HG02870 (cell line): ENCODE results near the gene RRP1B.
"Not testable (repeated sequence)": the region's sequence is repeated elsewhere in the genome, so short reads cannot be mapped to it uniquely, and the experiment has no call there.

Source experiments
- ATAC-seq: cut with Tn5 transposase; IDR thresholded peaks from one replicate; pipeline ENCODE4 v1.9.1; 2021; ENCODE audit warnings: mild to moderate bottlenecking, moderate library complexity; ENCODE audit not compliant: unreplicated experiment

Gene RRP1B, protein sequence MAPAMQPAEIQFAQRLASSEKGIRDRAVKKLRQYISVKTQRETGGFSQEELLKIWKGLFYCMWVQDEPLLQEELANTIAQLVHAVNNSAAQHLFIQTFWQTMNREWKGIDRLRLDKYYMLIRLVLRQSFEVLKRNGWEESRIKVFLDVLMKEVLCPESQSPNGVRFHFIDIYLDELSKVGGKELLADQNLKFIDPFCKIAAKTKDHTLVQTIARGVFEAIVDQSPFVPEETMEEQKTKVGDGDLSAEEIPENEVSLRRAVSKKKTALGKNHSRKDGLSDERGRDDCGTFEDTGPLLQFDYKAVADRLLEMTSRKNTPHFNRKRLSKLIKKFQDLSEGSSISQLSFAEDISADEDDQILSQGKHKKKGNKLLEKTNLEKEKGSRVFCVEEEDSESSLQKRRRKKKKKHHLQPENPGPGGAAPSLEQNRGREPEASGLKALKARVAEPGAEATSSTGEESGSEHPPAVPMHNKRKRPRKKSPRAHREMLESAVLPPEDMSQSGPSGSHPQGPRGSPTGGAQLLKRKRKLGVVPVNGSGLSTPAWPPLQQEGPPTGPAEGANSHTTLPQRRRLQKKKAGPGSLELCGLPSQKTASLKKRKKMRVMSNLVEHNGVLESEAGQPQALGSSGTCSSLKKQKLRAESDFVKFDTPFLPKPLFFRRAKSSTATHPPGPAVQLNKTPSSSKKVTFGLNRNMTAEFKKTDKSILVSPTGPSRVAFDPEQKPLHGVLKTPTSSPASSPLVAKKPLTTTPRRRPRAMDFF

DNA sequence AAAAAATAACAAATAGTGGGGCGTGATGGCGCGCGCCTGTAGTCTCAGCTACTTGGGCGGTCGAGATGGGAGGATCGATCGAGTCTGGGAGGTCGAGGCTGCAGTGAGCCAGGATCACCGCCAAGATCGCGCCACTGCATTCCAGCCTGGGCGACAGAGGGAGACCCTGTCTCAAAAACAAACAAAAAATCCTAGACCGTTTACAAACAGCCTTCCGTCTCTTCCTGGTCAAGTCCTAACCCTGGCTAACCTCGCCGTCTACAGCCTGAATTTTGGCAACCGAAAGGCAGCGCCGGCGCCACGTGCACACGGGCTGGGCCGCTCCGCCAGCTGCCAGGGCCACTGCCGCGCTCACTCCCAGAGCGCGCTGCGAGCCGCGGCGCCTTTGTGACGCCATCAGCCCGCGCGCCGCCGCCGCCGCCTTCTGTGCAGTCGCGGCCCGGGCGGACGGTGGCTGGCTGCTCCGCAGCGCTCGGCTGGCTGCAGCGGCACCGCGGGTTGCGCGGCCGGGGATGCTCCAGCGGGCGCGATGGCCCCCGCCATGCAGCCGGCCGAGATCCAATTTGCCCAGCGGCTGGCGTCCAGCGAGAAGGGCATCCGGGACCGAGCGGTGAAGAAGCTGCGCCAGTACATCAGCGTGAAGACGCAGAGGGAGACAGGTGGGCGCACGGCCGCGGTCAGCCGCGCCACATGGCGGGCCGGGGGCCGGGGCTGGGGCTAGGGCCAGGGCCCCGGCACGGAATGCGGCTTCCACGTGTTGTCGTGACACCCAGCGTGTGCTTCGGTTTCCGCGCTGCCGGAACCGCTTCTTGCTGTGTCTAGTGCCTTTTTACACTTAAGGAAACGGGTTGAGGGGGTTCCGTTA, at the start of gene RRP1B, which contains the start of gene HSF2BP:
TSS of gene RRP1B (plus strand) at position 425 of the 865 bp plus-strand sequence. CDS start at position 530, 105 bp downstream.
TSS of gene HSF2BP (minus strand) at position 353 of the 865 bp plus-strand sequence. CDS start 1,392 bp downstream, outside the sequence.
- peak; percentile 70 for ATAC-seq

DNA sequence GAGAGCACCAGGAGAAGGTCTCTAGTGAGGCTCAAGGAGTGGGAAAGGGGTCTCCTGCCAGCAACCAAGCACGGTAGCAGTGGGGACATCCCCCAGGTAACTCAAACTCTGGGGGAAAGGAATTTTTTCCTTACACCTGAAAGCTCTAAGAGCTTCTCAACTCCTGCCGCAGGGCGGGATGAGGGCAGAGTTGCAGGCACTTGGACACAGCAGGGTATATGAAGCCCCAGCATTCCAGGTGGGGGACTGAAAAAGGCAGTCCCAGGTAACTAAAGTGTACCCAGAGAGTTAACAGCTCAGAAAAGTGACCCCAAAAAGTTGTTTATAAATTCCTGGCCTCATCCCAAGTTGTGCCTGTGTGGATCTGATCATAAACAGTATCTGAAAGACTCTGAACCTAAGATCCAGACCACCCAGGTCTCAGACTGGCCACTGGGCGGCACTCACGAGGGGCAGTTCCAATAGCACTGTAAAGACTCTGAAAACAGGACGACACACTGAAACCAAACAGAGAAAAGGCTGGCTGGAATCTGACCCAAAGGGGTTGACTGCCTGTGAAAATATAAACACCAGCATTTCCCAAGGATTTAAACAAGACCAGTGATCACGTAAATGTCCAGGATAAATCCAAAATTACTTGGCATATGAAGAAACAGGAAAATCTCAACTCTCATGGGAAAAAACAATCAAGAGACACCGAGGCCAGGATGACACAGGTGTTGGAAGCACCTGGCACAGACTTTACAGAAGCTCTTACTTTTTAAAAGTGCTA, 47.6 kb upstream of the RRP1B start:
- ATAC-seq: no peak

DNA sequence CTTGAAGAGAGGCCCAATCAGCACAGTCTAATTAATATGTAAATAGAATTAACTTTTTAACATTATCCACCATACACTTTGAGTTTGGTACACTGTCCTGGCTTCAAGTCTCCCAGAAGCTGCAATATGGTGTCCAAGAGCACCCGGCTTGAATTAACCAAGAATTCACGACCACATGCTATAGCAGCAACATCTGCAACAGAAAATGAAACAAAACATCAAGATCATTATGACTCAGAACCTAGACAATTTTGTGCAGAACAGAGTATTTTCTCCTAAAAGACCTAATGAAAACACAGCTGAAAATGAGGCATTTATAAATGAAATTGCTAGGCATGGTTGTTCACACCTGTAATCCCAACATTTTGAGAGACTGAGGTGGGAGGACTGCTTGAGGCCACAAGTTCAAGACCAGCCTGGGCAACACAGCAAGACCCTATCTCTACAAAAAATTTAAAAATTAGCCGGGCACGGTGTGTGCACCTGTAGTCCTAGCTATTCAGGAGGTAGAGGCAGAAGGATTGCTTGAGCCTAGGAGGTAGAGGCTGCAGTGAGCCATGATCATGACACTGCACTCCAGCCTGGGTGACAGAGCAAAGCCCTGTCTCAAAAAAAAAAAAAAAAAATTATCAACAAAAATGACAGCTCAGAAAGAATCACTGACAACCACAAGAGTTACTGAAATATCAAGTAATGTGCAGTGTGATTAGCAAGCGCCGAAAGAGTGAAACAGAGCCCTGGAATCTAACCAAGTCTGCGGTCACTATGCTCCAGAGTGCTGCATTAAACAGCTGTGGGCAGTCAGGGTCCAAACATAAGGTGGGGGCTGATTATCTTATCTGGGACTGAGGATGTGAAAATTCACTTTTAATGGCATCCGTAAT, 45.4 kb upstream of the RRP1B start:
- ATAC-seq: no peak

DNA sequence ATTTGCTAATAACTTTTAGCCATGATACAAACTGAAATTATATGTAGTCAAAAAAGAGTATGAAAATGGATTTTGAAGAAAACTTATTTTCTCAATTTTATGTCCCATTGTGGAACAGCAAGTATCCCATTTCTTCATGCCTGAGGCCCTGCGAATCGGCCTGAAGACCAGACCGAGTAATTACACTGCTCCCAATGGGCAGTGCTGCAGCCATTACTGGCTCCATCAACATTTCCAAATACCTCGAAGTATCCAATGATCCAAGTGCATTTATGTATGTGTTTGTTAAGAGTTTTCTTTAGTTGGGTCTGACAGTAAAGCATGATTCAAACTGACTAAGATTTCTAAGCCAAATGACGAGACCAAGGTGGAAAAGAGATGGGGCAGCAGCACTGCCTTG, 44.5 kb upstream of the RRP1B start:
- ATAC-seq: no peak

DNA sequence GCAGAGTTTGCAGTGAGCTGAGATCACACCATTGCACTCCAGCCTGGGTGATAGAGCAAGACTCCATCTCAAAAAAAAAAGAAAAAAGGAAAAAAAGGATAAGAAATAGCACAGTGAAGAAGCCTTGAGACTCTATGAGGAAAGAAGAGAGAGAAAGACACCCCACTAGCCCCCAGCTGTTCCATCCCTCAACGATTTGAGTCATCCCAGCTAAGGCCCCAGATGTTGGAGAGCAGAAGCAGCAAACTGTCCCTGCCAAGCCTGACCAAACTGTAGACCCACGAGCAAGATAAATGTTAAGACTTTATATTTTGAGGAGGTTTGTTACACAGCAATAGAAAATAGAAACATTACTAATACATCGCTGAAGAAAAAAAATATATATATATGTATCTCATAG, 42.5 kb upstream of the RRP1B start:
- ATAC-seq: not testable (repeated sequence)

DNA sequence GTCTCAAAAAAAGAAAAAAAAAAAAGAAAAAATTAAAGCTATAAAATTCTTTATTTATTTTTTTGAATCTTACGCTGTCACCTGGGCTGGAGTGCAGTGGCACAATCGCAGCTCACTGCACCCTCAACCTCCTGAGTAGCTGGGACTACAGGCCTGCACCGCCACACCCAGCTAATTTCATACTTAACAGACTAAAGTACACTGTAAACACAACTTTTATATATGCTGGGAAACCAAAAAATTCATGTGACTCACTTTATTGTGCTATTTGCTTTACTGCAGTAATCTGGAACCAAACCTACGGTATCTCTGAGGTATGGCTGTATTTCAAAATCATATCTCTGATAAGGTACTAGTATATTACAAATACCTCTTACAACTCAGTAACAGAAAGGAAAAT, 40.4 kb upstream of the RRP1B start:
- no peak for ATAC-seq

DNA sequence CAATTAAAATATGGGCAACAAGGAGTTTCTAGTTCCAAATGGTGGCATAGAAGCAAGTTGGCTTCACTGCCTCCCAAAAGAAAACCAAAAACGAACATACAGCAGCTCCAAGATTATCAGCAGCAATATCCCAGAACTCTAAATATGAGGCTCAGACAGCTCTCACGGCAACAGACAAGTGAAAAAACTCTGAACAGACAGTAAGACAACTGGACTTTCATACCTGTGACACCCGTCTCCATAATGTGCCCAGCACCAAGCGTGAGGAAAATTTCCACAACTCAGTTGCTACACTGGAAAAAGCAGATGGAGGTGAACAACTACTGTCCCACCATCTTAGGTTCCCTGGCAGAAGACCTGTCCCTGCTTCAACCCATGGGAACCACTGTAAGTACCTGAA, 40.0 kb upstream of the RRP1B start:
- no peak for ATAC-seq

DNA sequence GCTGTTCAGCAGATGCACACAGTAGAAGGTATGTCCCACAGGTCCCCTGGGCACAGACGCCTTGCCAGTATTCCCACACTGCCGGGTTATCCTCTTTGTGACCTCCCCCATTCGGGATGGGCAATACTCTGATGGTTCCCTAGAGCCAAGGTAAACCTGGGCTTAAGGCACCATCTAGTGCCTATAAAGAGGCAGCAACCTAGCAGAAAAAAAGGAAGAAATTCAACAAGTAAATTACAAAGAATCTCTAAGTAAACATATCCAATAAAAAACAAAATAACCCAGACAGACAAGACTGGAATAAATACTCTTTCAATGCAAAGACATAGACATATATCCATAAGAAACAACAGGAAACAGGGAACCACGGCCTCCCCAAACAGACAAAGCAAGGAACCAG, 39.5 kb upstream of the RRP1B start:
- ATAC-seq: no peak

DNA sequence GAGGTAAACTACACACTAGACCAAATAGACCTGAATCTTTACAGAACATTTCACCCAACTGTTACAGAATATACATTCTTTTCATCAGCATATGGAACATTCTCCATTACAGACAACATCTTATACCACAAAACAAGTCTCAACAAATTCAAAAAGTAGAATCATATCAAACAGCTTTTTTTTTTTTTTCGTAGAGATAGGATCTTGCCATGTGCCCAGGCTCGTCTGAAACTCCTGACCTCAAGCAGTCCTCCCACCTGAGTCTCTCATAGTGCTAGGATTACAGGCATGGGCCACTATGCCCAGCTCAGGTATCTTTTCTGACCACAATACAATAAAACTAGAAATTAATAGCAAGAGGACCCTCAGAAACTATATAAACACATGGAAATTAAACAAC, 36.6 kb upstream of the RRP1B start:
- ATAC-seq: no peak

DNA sequence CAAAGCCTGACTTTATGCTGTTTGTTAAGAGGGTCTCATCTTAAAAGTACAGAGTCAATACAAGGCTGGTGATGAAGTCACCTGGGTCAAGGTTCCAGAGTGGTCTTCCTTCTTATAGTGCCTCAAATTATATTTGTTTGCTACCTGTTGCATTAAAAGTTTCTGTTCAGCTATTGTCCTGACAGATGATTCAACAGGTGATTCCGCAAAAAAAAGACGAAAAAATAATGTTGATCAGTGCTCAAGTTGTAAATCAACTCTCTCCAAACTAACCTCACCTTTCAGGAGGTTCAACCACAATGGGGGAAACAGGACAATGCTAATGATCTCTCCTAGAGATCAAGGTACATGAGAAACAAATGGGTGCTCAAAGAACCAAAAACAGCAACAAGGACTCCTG, 35.8 kb upstream of the RRP1B start:
- ATAC-seq: no peak

DNA sequence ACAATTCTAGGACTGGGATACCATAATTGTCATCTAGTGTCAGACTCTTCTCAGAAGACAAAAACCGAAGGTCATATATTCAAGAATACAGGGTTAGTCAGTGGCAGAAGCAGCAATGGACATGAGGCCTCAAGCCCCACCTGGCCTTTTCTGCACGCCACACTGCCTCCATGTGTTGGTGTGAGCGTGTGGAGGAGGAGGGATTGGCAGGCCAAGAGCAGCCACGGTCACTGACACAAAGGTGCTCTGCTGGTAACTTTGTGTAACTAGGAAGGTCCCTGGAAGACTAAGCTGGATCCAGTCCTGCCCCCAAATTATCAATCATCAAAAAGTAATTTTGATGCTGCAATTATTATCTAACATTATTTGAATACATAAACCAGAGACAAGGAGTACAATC, 35.0 kb upstream of the RRP1B start:
- ATAC-seq: no peak

DNA sequence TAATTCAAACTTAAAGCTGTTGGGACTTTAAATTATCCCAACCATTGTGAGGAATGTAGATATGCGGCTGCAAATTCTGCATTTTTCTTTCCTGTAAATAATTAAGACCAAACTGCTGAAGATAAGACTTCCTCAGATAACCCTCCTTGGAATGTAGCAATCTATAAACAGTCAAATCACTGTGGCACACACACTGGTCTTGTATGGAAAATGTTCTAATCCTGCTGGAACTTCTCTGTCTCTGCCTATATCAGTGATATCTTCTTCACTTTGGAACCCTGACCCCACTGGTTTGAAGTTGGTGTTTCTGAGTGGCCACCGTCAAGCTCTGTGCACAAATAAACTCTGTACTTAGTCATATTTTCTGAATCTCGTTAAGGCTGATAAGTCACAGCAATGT, 33.0 kb upstream of the RRP1B start:
- no peak for ATAC-seq

DNA sequence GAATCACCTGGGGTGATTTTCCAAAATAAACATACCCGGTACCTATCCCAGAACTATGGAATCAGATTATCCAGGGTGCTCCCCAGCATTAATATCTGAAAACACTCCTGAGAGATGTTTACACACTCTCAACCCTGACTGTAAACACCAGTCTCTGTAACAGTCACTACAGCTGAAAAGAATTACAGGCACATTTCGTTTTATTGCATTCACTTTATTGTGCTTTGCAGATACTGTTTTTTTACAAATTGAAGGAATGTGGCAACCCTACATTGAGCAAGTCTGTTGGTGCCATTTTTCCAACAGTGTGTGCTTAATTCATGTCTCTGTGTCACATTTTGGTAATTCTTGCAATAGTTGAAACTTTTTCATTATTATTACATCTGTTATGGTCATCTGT, 31.8 kb upstream of the RRP1B start:
- no peak for ATAC-seq

DNA sequence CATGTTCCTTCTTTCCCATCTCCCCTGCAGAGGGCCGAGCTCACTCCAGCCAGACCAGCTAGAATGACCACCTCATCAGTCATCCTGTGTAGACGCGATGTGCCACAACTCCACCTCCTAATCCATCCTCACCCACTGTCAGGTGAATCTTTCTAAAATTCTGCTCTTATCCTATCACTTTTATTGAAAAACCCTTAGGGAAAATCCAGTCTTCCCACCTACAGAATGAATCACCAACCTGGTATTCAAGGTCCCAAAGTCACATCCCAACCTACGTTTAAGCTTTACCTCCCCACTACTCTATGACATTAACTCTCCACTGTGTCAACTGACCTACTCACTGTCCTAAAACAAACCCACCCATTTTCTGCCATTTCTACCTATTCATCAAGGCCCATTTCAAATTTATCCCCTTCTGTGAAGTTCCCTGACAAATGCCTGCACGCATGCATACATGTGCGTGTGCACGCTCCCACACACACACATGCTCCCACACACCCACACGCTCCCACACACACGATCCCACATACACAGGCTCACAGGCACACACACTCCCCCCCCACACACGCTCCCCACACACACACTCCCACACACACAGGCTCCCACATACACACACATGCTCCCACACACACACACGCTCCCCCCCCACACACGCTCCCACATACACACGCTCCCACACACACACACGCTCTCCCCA, 27.8 kb upstream of the RRP1B start:
- ATAC-seq: no peak

DNA sequence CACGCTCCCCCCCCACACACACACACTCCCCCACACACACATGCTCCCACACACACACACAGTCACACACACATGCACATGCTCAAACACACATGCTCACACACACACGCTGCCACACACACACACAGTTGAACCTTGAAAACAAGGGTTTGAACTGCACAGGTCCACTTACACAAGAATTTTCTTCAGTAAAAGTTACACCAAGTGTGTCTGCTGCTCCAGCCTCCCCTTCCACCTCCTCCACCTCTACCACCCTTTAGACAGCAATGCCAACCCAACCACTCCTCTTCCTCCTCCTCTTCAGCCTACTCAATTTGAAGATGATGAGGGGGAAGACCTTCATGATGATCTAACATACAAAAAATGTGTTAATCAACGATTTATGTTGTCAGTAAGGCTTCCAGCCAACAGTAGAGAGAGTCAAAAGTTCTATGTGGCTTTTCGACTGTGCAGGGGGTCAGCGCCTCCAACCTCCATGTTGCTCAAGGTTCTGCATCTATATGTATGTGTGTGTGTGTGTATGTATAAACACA, 26.9 kb upstream of the RRP1B start:
- ATAC-seq: no peak

DNA sequence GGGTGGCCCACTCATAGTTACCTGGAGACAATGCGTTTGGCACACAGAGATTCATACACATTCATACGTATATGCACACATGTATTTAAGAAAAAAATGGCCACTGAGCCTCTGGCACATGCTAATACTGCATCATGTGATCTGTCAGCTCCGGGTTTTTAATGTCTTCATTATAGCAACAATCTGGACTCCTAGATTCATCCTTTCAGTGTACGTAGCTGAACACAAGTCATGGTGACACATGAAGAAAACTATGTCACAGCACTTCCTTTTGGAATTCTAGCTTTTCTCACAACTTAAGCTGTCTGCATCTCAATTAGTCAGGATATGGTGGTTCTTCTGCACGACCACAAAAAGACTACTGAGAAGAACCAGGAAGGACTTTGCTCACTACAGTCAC, 24.7 kb upstream of the RRP1B start:
- no peak for ATAC-seq

DNA sequence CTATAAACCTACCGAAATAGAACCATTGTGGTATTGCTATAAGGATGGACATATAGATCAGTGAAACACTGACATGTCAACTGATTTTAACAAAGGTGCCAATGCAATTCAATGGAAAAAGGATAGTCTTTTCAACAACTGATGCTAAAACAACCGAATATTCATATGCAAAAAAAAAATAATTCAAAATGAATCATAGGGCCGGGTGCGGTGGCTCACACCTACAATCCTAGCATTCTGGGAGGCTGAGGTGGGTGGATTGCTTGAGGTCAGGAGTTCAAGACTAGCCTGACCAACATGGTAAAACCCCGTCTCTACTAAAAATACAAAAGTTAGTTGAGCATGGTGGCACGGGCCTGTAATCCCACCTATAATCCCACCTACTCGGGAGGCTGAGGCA, 23.9 kb upstream of the RRP1B start:
- no peak for ATAC-seq

DNA sequence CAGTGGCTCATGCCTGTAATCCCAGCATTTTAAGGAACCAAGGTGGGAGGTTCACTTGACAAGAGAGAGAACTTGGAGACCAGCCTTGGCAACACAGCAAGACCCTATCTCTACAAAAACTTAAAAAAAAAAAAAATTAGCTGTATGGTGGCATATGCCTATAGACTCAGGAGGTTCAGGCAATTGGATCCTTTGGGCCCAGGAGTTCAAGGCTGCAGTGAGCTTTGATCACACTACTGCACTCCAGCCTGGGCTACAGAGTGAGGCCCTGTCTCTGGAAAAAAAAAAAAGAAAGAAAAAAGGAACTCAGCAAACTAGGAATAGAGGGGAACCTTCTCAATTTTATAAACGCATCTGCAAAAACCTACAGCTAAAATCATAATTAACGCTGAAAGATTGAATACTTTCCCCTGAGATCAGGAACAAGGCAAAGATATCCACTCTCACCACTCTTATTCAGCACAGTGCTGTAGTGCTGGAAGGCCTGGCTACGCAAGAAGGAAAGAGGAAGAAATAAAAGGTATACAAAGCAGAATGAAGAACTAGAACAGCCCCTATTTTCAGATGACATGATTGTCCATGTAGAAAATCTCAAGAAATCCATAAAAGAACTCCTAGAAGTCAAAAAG, 21.7 kb upstream of the RRP1B start:
- ATAC-seq: no peak
